Nephron progenitor cell (in vitro differentiated cells): ENCODE measurements around the gene OR1F1.
A peak's percentile ranks its signal among the peaks of the same experiment; 100 is the strongest.

Source experiments
- DNase-seq: peaks from one replicate; pipeline ENCODE4 v3.0.0; 2021
- H3K27ac Mint-ChIP-seq: 2 replicates; pipeline ENCODE4 v1.8.0; 2021; ENCODE audit warnings: mild to moderate bottlenecking, moderate library complexity, mixed read lengths
- H3K27me3 Mint-ChIP-seq: 2 replicates; pipeline ENCODE4 v1.8.0; 2021; ENCODE audit warnings: mild to moderate bottlenecking, low read depth, mixed read lengths; ENCODE audit not compliant: poor library complexity
- H3K36me3 Mint-ChIP-seq: 2 replicates; pipeline ENCODE4 v1.8.0; 2021; ENCODE audit warnings: low read depth, mixed read lengths
- H3K4me1 Mint-ChIP-seq: 2 replicates; pipeline ENCODE4 v1.8.0; 2021; ENCODE audit warnings: mixed read lengths
- H3K4me3 Mint-ChIP-seq: 2 replicates; pipeline ENCODE4 v1.8.0; 2021; ENCODE audit warnings: mild to moderate bottlenecking, moderate library complexity, mixed read lengths
- H3K9me3 Mint-ChIP-seq: 2 replicates; pipeline ENCODE4 v1.8.0; 2021; ENCODE audit warnings: mild to moderate bottlenecking, moderate library complexity, mixed read lengths
- CTCF ChIP-seq: fragments of 200-600 bp; sonication (generic); IDR thresholded peaks from 2 replicates; pipeline ENCODE4 v1.5.0; 2021; ENCODE audit warnings: antibody characterized with exemption

OR1F1 gene

GRCh38 chr16:3186946-3187690 lies 886 bp upstream of the OR1F1 start:
- Mint-ChIP-seq H3K4me1 (peaks cover 33% of the 10 kb centered on the region), H3K27ac (no peak overlapping the region), H3K36me3 (no peaks in the 10 kb centered on the region), H3K9me3 (peaks cover 20% of the 10 kb centered on the region), H3K4me3 (peak overlapping the region; percentile 91), H3K27me3 (peaks cover 94% of the 10 kb centered on the region)
- no peak for DNase-seq
- no peak for TF ChIP-seq CTCF

GRCh38 chr16:3188675-3188924 lies 596 bp downstream of the OR1F1 start:
- peaks cover 23% of the 10 kb centered on the region for H3K4me1 Mint-ChIP-seq

GRCh38 chr16:3188925-3189825 lies 1.2 kb downstream of the OR1F1 start:
- Mint-ChIP-seq H3K9me3 (peaks cover 31% of the 10 kb centered on the region), H3K36me3 (no peaks in the 10 kb centered on the region), H3K27ac (no peak overlapping the region), H3K4me3 (peak overlapping the region; percentile 91), H3K4me1 (peaks cover 18% of the 10 kb centered on the region), H3K27me3 (peaks cover 93% of the 10 kb centered on the region)
- peak; percentile 63 for DNase-seq
- no peak for TF ChIP-seq CTCF

More at GRCh38 chr16:3188675-3188924, 596 bp downstream of the OR1F1 start:
- no peak overlapping the region for H3K27ac Mint-ChIP-seq
- no peaks in the 10 kb centered on the region for H3K36me3 Mint-ChIP-seq
- peak overlapping the region; percentile 91 for H3K4me3 Mint-ChIP-seq
- DNase-seq = no peak
- H3K27me3 Mint-ChIP-seq = peaks cover 93% of the 10 kb centered on the region
- no peak for TF ChIP-seq CTCF
- peaks cover 29% of the 10 kb centered on the region for H3K9me3 Mint-ChIP-seq

GRCh38 chr16:3189869-3190268 lies 1.9 kb downstream of the OR1F1 start:
- Mint-ChIP-seq H3K4me1 (peaks cover 16% of the 10 kb centered on the region), H3K27ac (no peak overlapping the region), H3K9me3 (peaks cover 37% of the 10 kb centered on the region), H3K36me3 (no peaks in the 10 kb centered on the region), H3K4me3 (peak overlapping the region; percentile 91), H3K27me3 (peaks cover 94% of the 10 kb centered on the region)
- DNase-seq = no peak
- TF ChIP-seq CTCF = no peak

- DNase-seq = no peak
- H3K4me3 Mint-ChIP-seq = peak overlapping the region; percentile 71
- H3K9me3 Mint-ChIP-seq = peaks cover 37% of the 10 kb centered on the region
- H3K27me3 Mint-ChIP-seq = peaks cover 96% of the 10 kb centered on the region
- peaks cover 16% of the 10 kb centered on the region for H3K4me1 Mint-ChIP-seq
- no peak overlapping the region for H3K27ac Mint-ChIP-seq
- TF ChIP-seq CTCF = no peak
- H3K36me3 Mint-ChIP-seq = no peaks in the 10 kb centered on the region
These were observed 2.9 kb downstream of the OR1F1 start for GRCh38 chr16:3190949-3191353.
